ENCODE results near the gene SCNN1B. TPM values are rescaled to one million over a fixed set of nuclear protein-coding genes. Genes with fewer than 3 reads are reported as not detected.

Gene SCNN1B
- total RNA-seq, 1 donor from 2014 or later = not detected

DNA sequence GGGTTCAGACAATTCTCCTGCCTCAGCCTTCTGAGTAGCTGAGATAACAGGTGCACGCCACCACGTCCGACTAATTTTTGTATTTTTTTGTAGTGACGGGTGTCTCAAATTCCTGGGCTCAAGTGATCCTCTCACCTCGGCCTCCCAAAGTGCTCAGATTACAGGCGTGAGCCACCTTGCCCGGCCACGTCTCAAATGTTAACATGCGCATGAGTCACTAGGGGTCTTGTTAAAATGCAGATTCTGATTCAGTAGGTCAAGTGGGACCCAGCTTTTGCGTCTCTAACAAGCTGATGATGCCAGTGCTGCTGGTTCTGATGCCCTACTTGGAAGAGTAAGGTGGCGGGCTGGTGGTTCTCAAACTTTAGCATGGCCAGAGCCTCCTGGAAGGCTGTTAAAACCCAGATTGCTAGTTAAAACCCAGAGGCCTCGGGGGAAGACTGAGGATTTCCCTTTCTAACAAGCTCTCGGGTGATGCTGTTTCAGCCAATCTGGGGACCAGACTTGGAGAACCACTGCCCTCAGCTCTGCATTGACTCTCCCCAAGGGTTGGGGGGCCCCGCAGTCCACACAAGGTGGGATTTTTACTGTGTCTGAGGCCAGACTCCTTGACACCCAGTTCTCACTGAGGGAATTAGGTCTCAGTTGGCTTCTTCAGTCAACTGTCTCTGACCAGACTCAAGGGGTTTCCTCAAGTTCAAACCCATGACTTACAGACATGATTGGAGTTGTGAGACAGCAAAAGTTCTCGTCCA is 17.9 kb downstream of the SCNN1B start:
- Mint-ChIP-seq H3K4me1 (ENCODE audit: unreplicated experiment) (no peaks in the 10 kb centered on the region), H3K36me3 (ENCODE audit: unreplicated experiment) (no peaks in the 10 kb centered on the region), H3K27me3 (ENCODE audit: unreplicated experiment) (no peaks in the 10 kb centered on the region), H3K9me3 (ENCODE audit: unreplicated experiment) (no peaks in the 10 kb centered on the region), H3K27ac (ENCODE audit: unreplicated experiment) (no peak overlapping the region), H3K4me3 (ENCODE audit: unreplicated experiment) (no peak overlapping the region)
- TF ChIP-seq, protein P1, sequence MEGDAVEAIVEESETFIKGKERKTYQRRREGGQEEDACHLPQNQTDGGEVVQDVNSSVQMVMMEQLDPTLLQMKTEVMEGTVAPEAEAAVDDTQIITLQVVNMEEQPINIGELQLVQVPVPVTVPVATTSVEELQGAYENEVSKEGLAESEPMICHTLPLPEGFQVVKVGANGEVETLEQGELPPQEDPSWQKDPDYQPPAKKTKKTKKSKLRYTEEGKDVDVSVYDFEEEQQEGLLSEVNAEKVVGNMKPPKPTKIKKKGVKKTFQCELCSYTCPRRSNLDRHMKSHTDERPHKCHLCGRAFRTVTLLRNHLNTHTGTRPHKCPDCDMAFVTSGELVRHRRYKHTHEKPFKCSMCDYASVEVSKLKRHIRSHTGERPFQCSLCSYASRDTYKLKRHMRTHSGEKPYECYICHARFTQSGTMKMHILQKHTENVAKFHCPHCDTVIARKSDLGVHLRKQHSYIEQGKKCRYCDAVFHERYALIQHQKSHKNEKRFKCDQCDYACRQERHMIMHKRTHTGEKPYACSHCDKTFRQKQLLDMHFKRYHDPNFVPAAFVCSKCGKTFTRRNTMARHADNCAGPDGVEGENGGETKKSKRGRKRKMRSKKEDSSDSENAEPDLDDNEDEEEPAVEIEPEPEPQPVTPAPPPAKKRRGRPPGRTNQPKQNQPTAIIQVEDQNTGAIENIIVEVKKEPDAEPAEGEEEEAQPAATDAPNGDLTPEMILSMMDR (IDR thresholded peaks at IDR 0.05) = no peak
- DNase-seq (ENCODE audit: extremely low spot score, unreplicated experiment) = no peak

DNA sequence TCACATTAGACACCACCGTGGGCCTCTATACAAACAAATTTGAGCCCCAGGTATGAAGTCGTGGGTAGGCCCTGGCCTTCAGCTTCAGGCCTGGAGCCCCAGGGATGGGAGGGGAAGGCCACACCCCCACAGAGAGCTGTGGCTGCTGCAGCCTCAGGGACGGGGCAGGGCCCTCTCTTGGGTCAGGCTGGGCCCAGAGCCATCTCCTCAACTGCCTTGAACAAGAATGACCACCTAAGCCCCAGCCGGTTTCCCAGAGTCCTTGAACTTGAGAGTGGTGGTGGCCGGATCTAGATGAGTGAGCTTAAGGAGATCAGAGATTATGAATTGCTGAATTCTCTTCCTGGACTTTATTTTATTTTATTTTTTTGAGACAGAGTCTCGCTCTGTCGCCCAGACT is 18.6 kb downstream of the SCNN1B start:
- no peak overlapping the region for H3K4me3 Mint-ChIP-seq (ENCODE audit: unreplicated experiment)
- no peaks in the 10 kb centered on the region for H3K27me3 Mint-ChIP-seq (ENCODE audit: unreplicated experiment)
- no peaks in the 10 kb centered on the region for H3K36me3 Mint-ChIP-seq (ENCODE audit: unreplicated experiment)
- H3K4me1 Mint-ChIP-seq (ENCODE audit: unreplicated experiment) = no peaks in the 10 kb centered on the region
- no peak overlapping the region for H3K27ac Mint-ChIP-seq (ENCODE audit: unreplicated experiment)
- H3K9me3 Mint-ChIP-seq (ENCODE audit: unreplicated experiment) = no peaks in the 10 kb centered on the region
- TF ChIP-seq, protein P1 (IDR thresholded peaks at IDR 0.05) = no peak
- DNase-seq (ENCODE audit: extremely low spot score, unreplicated experiment) = no peak

DNA sequence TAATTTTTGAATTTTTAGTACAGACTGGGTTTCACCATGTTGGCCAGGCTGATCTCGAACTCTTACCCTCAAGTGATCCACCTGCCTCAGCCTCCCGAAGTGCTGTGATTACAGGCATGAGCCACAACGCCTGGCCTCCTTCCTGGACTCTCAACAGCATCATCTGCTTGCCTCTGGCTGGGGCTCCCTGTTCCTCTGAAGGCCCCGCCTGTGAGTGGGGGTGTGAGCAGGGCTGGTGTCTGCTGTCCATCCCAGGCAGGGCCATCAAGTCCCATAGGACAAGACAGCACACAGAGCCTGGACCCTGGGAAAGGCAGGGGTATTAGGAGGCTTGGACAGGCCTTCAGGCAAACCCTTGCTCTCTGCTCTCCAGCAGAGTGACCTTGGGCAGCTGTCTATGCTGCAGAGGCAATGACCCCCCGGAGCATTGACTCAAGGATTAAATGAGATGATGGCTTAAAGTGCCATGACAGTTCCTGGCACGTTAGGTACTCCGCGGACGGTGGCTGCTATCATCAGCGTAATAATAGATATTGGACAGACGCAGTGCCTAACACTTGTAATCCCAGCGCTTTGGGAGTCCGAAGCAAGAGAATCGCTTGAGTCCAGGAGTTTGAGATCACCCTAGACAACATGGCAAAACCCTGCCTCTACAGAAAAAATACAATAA is 19.2 kb downstream of the SCNN1B start:
- Mint-ChIP-seq H3K4me3 (ENCODE audit: unreplicated experiment) (no peak overlapping the region), H3K9me3 (ENCODE audit: unreplicated experiment) (no peaks in the 10 kb centered on the region), H3K27me3 (ENCODE audit: unreplicated experiment) (no peaks in the 10 kb centered on the region), H3K4me1 (ENCODE audit: unreplicated experiment) (no peaks in the 10 kb centered on the region), H3K27ac (ENCODE audit: unreplicated experiment) (no peak overlapping the region), H3K36me3 (ENCODE audit: unreplicated experiment) (no peaks in the 10 kb centered on the region)
- TF ChIP-seq, protein P1 (IDR thresholded peaks at IDR 0.05) = no peak
- no peak for DNase-seq (ENCODE audit: extremely low spot score, unreplicated experiment)

DNA sequence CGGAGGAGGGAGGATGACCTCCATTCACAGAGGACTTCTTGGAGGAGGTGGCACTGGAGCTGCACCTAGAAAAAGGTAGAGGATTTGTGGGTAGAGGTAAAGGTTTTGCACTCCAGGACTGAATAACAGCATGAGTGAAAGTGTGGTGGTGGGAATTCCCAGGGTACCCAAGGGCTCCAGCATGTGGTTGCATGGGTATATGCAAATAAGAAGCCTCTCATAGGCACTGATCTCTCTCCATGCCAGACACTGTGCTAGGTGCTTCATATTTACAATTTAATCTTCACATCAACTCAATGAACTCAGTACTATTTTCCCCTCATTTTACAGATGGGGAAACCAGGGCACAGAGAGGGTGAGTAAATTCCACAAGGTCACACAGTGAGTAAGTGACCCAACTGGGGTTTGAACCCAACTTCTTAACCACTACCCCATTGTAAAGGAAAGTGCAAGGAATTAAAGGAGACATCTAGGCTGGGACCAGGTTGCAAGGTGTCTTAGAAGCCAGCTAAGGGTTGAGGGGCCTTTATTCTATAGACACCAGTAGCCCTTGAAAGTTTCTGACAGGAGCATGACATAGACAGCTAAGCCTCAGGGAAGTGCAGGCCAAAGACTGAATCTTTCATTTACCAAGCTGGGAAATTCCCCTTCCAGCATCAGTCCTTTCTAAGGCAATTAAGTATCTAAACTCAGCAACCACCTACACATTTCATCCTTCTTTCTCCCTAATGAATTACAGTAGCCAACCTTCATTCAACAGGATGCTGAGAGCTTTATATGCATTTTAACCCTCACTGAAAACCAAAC is 21.3 kb downstream of the SCNN1B start:
- TF ChIP-seq, protein P1 (IDR thresholded peaks at IDR 0.05) = no peak
- Mint-ChIP-seq H3K27ac (ENCODE audit: unreplicated experiment) (no peak overlapping the region), H3K4me3 (ENCODE audit: unreplicated experiment) (no peak overlapping the region), H3K4me1 (ENCODE audit: unreplicated experiment) (no peaks in the 10 kb centered on the region), H3K36me3 (ENCODE audit: unreplicated experiment) (no peaks in the 10 kb centered on the region), H3K9me3 (ENCODE audit: unreplicated experiment) (no peaks in the 10 kb centered on the region), H3K27me3 (ENCODE audit: unreplicated experiment) (no peaks in the 10 kb centered on the region)
- DNase-seq (ENCODE audit: extremely low spot score, unreplicated experiment) = no peak

DNA sequence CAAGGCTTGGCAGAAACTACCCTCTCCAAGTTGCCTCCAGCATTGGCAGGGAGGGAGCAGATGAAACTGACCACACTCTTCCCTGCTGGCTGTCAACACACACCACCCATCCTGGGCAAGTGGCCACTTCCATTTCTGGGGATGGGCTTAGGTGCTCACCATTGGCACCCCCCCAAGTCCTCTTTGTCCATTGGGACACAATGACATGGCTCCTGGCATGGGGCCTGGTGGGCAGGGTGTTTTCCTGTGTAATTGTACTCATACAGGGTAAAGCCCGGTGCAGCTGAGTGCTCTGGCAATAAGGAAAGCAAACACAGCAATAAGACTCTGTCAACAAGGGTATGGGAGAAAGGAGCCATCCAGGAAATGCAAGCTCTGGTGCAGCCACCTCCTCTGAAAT is 22.6 kb downstream of the SCNN1B start:
- Mint-ChIP-seq H3K27ac (ENCODE audit: unreplicated experiment) (no peak overlapping the region), H3K4me1 (ENCODE audit: unreplicated experiment) (no peaks in the 10 kb centered on the region), H3K9me3 (ENCODE audit: unreplicated experiment) (no peaks in the 10 kb centered on the region), H3K4me3 (ENCODE audit: unreplicated experiment) (no peak overlapping the region), H3K36me3 (ENCODE audit: unreplicated experiment) (no peaks in the 10 kb centered on the region), H3K27me3 (ENCODE audit: unreplicated experiment) (no peaks in the 10 kb centered on the region)
- DNase-seq (ENCODE audit: extremely low spot score, unreplicated experiment) = no peak
- TF ChIP-seq, protein P1 (IDR thresholded peaks at IDR 0.05) = no peak

Data from osteocyte (in vitro differentiated cells).